Fibroblast of peridontal ligament (primary cell): ENCODE data around the gene TBC1D9B.
"Not testable (repeated sequence)": the region's sequence is repeated elsewhere in the genome, so short reads cannot be mapped to it uniquely, and the experiment has no call there.

ENCODE experiments used
- DNase-seq: peaks from one replicate; pipeline ENCODE4 v3.0.0-alpha.2; 2010; ENCODE audit errors: extremely low read depth

Gene TBC1D9B

DNA sequence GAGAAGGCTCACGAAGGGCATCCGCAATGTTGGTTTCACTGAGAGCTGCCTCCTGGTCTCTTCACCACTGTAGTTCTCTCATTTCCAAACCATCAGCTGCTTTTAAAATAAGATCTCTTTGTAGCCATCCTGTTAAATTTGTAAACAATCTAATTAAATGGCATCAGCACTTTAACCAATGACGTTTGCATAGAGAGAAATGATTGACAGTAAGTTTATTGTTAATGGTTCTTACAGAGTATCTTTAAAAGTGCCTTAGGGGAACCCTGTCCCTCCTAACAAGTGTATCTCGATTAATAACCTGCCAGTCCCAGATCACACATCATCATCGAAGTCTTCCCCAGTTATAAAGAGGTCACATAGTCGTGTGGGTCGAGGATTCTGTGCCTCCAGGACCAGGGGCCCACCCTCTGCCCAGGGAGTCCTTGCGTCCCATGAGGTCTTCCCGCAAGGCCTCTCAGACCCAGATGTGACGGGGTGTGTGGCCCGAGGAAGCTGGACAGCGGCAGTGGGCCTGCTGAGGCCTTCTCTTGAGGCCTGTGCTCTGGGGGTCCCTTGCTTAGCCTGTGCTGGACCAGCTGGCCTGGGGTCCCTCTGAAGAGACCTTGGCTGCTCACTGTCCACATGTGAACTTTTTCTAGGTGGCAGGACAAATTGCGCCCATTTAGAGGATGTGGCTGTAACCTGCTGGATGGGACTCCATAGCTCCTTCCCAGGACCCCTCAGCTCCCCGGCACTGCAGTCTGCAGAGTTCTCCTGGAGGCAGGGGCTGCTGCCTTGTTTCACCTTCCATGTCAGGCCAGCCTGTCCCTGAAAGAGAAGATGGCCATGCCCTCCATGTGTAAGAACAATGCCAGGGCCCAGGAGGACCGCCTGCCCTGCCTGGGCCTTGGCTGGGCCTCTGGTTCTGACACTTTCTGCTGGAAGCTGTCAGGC, 70.4 kb downstream of the TBC1D9B start:
- DNase-seq: no peak

DNA sequence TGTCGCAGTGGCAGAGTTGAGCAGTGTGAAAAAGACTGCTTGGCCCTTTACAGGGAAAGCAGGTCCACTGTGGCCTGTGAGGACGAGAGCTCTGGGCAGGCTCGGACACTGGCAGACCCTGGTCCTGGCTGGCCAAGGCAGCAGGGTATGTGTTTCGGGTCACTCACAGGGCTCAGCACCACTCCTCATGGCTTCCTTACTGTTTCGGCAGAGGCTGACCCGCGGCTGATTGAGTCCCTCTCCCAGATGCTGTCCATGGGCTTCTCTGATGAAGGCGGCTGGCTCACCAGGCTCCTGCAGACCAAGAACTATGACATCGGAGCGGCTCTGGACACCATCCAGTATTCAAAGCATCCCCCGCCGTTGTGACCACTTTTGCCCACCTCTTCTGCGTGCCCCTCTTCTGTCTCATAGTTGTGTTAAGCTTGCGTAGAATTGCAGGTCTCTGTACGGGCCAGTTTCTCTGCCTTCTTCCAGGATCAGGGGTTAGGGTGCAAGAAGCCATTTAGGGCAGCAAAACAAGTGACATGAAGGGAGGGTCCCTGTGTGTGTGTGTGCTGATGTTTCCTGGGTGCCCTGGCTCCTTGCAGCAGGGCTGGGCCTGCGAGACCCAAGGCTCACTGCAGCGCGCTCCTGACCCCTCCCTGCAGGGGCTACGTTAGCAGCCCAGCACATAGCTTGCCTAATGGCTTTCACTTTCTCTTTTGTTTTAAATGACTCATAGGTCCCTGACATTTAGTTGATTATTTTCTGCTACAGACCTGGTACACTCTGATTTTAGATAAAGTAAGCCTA, 71.3 kb downstream of the TBC1D9B start:
- no peak for DNase-seq

GRCh38 chr5:179834871-179835270, 72.8 kb downstream of the TBC1D9B start:
- DNase-seq: not testable (repeated sequence)

- DNase-seq: no peak
Observed at GRCh38 chr5:179834120-179834519, 73.6 kb downstream of the TBC1D9B start.

- no peak for DNase-seq
Observed at GRCh38 chr5:179833709-179834070, 74.0 kb downstream of the TBC1D9B start.

DNA sequence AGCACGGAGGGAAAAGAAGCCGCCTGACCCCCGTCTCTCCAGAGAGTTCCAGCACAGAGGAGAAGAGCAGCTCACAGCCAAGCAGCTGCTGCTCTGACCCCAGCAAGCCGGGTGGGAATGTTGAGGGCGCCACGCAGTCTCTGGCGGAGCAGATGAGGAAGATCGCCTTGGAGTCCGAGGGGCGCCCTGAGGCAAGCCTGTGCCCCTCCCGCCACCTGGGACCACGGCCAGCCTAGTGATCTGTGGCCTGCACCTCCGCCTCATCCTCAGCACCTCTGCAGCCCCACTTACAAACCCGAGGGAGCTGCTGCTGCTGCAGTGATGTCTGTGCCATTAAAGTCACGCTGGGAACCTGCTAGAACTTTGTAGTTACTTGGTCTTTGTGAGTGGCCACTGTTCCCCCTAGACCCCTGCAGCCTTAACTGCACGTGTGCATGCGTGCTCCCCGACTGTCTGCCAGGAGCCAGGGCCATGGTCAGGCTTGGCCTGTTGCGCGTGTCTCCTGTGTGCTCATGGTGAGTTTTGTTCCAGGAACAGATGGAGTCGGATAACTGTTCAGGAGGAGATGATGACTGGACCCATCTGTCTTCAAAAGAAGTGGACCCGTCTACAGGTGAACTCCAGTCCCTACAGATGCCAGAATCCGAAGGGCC, 74.5 kb downstream of the TBC1D9B start:
- no peak for DNase-seq

DNA sequence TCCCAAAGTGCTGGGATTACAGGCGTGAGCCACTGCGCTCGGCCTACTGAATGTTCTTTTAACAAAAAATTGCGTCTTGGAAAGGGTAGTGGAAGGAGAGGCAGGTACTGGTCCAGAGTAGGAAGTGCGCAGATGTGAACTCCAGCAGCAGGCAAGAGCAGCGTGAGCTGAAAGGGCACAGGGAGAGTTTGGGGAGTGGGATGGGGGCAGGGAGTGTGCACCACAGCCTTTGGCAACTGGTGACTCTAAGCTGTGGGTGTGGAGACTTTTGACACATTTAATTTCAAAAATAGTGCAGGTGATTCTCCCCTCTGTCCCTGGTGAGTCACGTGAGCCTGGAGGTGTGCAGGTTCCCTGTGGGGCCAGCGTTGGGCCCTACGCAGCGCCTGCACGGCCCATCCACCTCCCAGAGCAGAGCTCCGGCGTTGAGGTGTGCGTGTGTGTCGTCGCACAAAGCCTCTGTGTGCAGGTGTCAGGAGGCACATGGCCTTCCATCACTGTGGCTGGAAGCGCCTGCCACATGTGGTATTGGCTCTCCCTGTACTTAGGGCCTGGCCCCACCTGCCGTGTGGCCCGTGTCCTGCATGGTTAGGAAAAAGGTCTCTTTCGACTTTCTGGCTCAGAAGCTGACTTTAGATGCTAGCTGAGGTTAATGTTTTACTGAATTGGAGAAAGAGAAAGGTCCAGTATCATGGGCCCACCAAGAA, 75.5 kb downstream of the TBC1D9B start:
- DNase-seq: no peak

DNA sequence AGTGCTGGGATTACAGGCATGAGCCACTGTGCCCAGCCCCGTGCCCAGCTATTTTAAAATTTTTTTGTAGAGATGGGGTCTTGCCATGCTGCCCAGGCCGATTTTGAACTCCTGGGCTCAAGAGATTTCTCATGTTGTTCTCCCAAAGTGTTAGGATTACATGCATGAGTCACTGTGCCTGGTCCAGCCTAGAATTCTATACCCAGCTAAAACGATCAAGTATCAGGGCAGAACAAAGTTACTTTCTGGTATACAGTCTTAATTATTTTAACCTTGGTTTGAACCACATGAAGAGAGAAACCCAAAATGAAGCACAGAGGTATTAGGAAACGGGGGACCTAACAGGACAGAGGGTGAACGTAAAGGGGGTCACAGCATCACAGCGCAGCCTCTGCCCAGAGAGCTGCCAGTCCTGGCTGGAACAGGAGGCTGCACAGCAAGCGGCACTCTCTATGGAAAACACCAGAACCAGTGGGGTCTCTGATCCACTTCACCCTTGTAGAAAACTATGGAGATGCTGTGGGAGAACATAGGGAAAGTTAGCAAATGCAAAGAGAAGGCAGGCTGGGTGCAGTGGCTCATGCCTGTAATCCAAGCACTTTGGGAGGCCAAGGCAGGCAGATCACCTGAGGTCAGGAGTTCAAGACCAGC, 76.8 kb downstream of the TBC1D9B start:
- DNase-seq: no peak

DNA sequence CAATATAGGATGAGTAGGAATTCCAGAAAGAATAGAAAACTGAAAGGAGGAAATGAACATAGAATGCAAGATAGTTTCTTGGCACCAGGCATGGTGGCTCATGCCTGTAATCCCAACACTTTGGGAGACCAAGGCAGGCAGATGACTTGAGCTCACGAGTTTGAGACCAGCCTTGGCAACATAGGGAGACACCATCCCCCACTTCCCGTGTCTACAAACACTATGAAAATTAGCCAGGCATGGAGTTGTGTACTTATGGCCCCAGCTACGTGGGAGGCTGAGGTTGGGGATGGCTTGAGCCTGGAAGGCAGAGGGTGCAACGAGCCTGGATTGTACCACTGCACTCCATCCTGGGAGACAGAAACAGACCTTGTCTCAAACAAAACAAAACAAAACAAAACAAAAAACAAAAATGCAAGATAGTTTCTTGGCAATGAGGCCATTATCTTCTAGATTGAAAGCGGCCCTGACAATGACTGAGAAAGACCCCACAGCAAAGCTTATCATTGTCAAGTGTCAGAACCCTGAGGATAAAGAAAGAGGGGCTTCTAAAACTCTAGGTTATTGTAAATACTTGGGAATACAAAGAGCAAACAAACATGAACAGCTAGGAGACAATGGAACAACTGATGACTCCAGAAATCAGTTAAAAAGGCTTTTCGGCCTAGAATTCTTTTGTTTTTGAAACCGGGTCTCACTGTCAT, 77.8 kb downstream of the TBC1D9B start:
- DNase-seq: no peak

DNA sequence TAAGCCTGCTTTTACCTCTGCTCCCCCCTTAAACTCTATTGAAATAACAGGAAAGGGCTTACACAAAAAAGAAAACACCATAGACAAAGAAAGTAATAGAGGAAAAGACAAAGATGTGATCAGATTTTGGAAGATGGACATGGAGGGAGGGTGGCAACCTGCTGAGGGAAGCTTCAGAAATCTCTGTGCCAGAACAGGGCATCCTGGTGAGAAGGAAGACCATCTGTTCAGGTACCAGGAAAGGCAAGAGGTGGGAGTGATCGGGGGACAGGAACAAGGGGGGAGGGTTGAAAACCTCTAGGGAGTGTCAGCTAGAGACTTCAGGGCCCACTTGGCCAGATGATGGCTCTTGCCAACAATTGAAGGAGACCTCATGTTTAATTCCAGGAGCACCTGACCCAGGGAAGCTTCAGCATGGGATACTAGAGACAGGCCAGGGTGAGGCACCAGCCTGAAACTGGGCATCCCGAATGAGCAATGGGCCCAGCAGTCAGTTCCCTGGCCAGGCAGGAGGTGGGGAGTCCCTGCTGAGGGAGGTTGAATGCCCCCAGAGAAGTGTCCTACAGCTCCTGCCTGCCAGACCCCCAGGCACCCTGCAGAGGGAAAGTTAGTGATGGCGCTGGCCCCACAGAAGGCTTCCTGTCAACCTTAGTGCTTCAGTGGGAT, 78.8 kb downstream of the TBC1D9B start:
- DNase-seq: no peak

DNA sequence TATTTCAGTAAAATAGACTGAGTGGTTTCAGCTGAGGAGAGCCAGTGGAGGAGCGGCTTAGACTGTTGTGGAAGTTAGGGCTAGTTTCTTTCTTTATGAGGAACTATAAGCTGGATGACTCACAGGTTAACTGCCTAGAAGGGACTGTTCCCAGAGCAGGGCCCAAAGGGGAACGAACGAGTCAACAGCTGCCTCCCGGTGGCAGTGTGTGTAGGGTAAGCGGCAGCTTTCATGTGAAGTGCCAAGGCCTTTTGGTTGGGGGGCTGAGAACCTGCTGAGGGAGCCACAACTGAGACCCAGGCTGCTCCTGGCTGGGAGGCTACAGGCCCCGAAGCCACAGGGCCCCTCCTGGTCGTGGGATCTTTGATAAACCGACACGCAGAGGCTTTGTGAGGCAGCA, 80.0 kb downstream of the TBC1D9B start:
- DNase-seq: no peak

DNA sequence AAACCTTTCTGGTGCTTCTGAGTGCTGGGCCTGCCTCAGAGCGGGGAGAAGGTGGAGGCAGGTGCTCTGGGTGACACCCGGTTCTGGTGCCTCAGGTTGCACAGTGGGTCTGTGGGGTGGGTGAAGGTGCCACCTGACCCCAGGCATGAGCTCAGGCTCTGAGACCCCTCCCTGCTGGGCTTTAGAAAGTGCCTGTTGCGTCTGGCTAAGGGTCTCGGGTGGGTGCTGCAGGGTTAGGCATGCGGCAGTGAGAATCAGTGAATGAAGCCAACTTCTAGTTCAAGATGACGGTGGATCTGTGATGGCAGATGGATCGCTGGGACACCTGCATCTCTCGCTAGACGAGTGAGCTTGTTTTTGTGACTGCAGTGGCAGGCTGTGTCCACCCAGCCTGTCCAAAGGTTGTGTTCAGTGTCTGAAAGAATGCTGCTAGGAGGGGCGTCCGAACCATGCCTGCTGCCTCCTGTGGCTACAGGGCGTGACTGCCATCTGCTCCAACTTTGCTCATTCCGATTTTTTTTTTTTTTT, 82.0 kb downstream of the TBC1D9B start:
- no peak for DNase-seq

DNA sequence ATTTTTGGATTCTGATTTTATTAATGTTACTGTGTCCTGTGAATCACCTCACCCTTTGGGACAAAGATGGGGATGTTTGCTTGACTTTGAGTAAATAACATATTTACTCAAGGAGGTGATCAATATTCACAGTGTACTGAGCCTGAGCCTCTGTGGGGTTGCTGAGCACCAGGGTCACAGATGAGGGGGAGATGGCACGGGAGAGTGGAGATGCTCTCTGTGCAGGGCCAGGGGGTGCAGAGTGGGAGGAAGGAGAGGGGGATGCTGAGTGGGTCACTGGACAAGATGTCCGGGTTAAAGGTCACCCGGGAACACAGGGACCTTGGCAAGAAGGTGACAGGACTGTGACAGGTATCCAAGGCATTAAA, 83.0 kb downstream of the TBC1D9B start:
- DNase-seq: no peak

GRCh38 chr5:179823937-179824744, 83.6 kb downstream of the TBC1D9B start:
- no peak for DNase-seq

DNA sequence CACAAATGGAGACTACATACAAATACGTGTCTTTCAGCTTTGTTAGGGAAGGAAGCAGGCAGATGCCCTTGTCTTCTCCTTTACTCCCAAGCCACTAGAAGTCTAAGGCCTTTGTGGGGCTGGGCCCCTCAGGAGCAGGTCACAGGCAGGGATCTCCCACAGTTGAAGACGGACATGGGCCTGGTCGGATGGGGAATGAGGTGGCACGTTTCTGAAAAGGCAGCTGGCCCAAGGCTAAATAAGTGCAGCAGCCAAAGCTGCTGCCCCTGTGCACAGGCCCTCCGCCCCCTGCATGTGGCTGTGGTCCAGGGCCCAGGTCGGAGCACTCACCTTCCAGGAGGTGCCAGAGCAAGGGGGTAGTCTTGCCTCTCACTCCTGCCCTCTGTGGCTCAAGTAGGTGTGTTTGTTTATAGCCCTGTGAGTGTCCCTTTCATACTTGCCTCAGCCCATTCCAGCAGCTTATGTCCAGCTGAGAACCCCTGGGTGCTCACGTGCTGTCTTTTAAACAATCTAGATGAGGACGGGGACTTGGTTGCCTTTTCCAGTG, 85.2 kb downstream of the TBC1D9B start:
- no peak for DNase-seq

- no peak for DNase-seq
Observed at GRCh38 chr5:179822059-179822432, 85.7 kb downstream of the TBC1D9B start.

DNA sequence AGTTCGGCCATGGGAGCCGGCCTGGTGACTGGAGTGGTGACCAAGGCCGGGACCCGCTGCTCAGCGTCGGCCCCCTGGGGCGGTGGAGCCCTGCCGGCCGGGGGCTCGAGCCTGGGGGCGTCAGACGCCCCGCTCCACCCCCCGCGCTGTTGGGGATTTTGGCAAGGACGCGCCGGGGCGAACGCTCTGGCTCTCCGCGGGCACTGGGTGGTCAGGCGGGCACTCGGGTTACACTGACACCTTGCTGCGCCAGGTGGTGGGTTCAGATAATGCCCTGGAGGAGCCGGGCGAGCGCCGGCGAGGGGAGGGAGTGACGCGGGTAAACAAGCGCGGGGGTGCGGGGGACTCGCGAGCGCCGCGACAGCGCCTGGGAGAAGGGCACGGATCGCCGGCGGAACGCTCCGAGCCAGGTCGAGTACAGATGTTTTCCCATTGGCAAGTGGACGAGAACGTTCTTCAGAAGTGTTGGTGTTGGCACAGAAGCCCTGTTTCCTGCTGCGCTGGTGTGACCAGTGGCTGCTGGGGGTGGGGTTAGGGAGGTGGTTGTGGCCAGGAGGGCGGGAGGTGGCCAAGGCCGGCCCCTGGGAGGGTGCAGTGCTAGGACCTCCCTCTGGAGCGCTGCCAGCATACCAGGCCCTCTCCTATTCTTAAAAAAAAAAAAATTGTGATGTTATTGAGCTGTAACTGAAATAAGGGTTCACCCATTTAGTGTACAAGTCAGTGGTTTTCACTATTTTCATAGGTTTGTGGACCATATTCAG, 86.2 kb downstream of the TBC1D9B start:
- DNase-seq: peak; percentile 92
